Measurements from ENCODE around the gene DOCK9. TPM values are rescaled to one million over a fixed set of nuclear protein-coding genes. Genes with fewer than 3 reads are reported as not detected.

The DOCK9 gene
- total and polyA plus RNA-seq, 2 donors (not counting 3 experiments of a cell fraction or from before 2014, with no cell fraction given): 147 to 323 TPM

GRCh38 chr13:98934243-98934642 lies 43.6 kb downstream of the DOCK9 start:
- POLR2A ChIA-PET: no interaction called here

More at GRCh38 chr13:98934243-98934642, 43.6 kb downstream of the DOCK9 start:
- no peak for FAIRE-seq
- intact Hi-C loops (cut with micrococcal nuclease) (no loop called here), dilution Hi-C loops (cut with MboI; ENCODE audit: extremely low pct_ligation_motif_present, low sequenced_read_pairs) (no loop called here)
- peaks cover 67% of the 10 kb centered on the region for H3K79me2 ChIP-seq (ENCODE audit: control insufficient read depth, insufficient read depth, low read length)
- H3K9me3 ChIP-seq (replicated peaks; ENCODE audit: control insufficient read depth, insufficient read depth, low read length): no peaks in the 10 kb centered on the region
- no peak overlapping the region for H3K9ac ChIP-seq (replicated peaks; ENCODE audit: extremely low read depth, insufficient read depth, low read length)
- DNase-seq (ENCODE audit: low read depth, low spot score): no peak
- BruUV-seq (replicated peaks): no TSS peak
- peaks cover 0 to 4% of the 10 kb centered on the region in 2 experiments for H3K36me3 ChIP-seq (ENCODE audit: control insufficient read depth in 2 of 2, extremely low read depth in 1 of 2, insufficient read depth in 2 of 2, low read length in 2 of 2)
- CTCF ChIA-PET: interaction anchor here (0.7 to 1.2 kb wide), 3 partner anchors 11 to 204 kb away, joined by 3 to 4 read pairs (median 3); no protein-coding TSS in a partner anchor
- no peak overlapping the region for H3K4me2 ChIP-seq (ENCODE audit: insufficient read depth, low read length)
- H2AFZ ChIP-seq (ENCODE audit: low read depth, low read length): no peak overlapping the region
- no peak overlapping the region for H3K4me3 ChIP-seq (replicated peaks in 1 of 3; ENCODE audit: insufficient read depth in 1 of 3, low read depth in 1 of 3, low read length in 3 of 3)
- TF ChIP-seq FOS (IDR thresholded peaks at IDR 0.05; ENCODE audit: borderline replicate concordance, insufficient read depth, low read length) (no peak), POLR2AphosphoS5 (IDR thresholded peaks at IDR 0.05; ENCODE audit: insufficient read depth, low read depth, low read length) (no peak), EZH2 (IDR thresholded peaks at IDR 0.05; ENCODE audit: borderline replicate concordance, low read depth, low read length, severe bottlenecking) (no peak), MYC (IDR thresholded peaks at IDR 0.05; ENCODE audit: low read depth, low read length) (no peak), MAX (IDR thresholded peaks at IDR 0.05; ENCODE audit: insufficient read depth, insufficient read length) (no peak), GATA2 (IDR thresholded peaks at IDR 0.05; ENCODE audit: insufficient read depth, insufficient read length, low read depth, low read length) (no peak), JUN (IDR thresholded peaks at IDR 0.05; ENCODE audit: borderline replicate concordance, insufficient read depth, insufficient read length, low read depth) (no peak), POLR2A (IDR thresholded peaks at IDR 0.05; ENCODE audit: low read depth, low read length) (no peak)
- TF ChIP-seq, protein P1, sequence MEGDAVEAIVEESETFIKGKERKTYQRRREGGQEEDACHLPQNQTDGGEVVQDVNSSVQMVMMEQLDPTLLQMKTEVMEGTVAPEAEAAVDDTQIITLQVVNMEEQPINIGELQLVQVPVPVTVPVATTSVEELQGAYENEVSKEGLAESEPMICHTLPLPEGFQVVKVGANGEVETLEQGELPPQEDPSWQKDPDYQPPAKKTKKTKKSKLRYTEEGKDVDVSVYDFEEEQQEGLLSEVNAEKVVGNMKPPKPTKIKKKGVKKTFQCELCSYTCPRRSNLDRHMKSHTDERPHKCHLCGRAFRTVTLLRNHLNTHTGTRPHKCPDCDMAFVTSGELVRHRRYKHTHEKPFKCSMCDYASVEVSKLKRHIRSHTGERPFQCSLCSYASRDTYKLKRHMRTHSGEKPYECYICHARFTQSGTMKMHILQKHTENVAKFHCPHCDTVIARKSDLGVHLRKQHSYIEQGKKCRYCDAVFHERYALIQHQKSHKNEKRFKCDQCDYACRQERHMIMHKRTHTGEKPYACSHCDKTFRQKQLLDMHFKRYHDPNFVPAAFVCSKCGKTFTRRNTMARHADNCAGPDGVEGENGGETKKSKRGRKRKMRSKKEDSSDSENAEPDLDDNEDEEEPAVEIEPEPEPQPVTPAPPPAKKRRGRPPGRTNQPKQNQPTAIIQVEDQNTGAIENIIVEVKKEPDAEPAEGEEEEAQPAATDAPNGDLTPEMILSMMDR (IDR thresholded peaks at IDR 0.05; ENCODE audit: extremely low read depth in 1 of 2, insufficient read depth in 1 of 2, low read depth in 1 of 2, low read length in 2 of 2): no peak
- H3K4me1 ChIP-seq (ENCODE audit: control insufficient read depth, extremely low read depth, insufficient read depth, low read length): peaks cover under 1% of the 10 kb centered on the region
- no peaks in the 10 kb centered on the region for H3K9me1 ChIP-seq (replicated peaks; ENCODE audit: control insufficient read depth, extremely low read depth, insufficient read depth, low read length)
- no peaks in the 10 kb centered on the region for H4K20me1 ChIP-seq (replicated peaks; ENCODE audit: control insufficient read depth, extremely low read depth, insufficient read depth, low read length)
- no peaks in the 10 kb centered on the region for H3K27me3 ChIP-seq (ENCODE audit: control insufficient read depth in 2 of 2, insufficient read depth in 2 of 2, low read length in 2 of 2)
- no peak overlapping the region for H3K27ac ChIP-seq (ENCODE audit: insufficient read depth, low read depth, low read length)

Measured in endothelial cell of umbilical vein (primary cell).